IMR-90 (cell line): ENCODE data around the gene SASS6. TPM values are rescaled to one million over a fixed set of nuclear protein-coding genes. Genes with fewer than 3 reads are reported as not detected.

ENCODE experiments used
- ATAC-seq: fragments of 200-7000 bp; cut with Tn5 transposase; 2 replicates; pipeline ENCODE4 v1.9.1; 2020; ENCODE audit warnings: low read depth, mild to moderate bottlenecking, moderate library complexity
- BruUV-seq: library from RNA; stranded (reverse); fragments of 400-500 nt; replicated peaks from 2 replicates; lab custom pipeline; 2021; lab: Mats Ljungman, UMichigan
- CTCF ChIA-PET: fragments of 300-600 bp; formaldehyde crosslinking; extraction: SDS; loops from one replicate; lab custom pipeline; 2021; ENCODE audit warnings: antibody characterized with exemption; lab: Yijun Ruan, JAX
- POLR2A ChIA-PET: fragments of 300-600 bp; sonication (Branson Sonifier 250); formaldehyde crosslinking; loops from one replicate; lab custom pipeline; 2022; ENCODE audit warnings: antibody characterized with exemption; ENCODE audit not compliant: unreplicated experiment; lab: Charles Lee
- DNase-seq: peaks from one replicate; pipeline ENCODE4 v3.0.0; 2013
- H2AFZ ChIP-seq: replicated peaks from 2 replicates; pipeline ENCODE3; 2013; ENCODE audit warnings: low read length, mild to moderate bottlenecking; ENCODE audit not compliant: poor library complexity
- H2AK5ac ChIP-seq: 2 replicates; pipeline ENCODE4 v1.6.1; 2013; ENCODE audit warnings: low read depth, low read length, inconsistent platforms
- H2AK9ac ChIP-seq: replicated peaks from 2 replicates; pipeline ENCODE3; 2013; ENCODE audit warnings: mild to moderate bottlenecking, low read depth, low read length, moderate library complexity; ENCODE audit not compliant: poor library complexity
- H2BK120ac ChIP-seq: 2 replicates; pipeline ENCODE4 v1.6.1; 2013; ENCODE audit warnings: low read depth, low read length, inconsistent platforms
- H2BK15ac ChIP-seq: 3 replicates; pipeline ENCODE4 v1.6.1; 2013; ENCODE audit warnings: low read depth, low read length, inconsistent platforms
- H2BK20ac ChIP-seq: 2 replicates; pipeline ENCODE4 v1.6.1; 2013; ENCODE audit warnings: low read depth, mild to moderate bottlenecking, inconsistent platforms, low read length, moderate library complexity
- H2BK5ac ChIP-seq: 2 replicates; pipeline ENCODE4 v1.6.1; 2013; ENCODE audit warnings: mild to moderate bottlenecking, low read depth, low read length, inconsistent platforms; ENCODE audit not compliant: poor library complexity, severe bottlenecking
- H3K14ac ChIP-seq: replicated peaks from 2 replicates; pipeline ENCODE4 v1.6.1; 2013; ENCODE audit warnings: low read depth, low read length, inconsistent platforms
- H3K18ac ChIP-seq: 2 replicates; pipeline ENCODE4 v1.6.1; 2013; ENCODE audit warnings: low read depth, low read length, control low read depth
- H3K23ac ChIP-seq: 2 replicates; pipeline ENCODE4 v1.6.1; 2013; ENCODE audit warnings: low read depth, low read length, inconsistent platforms
- H3K27ac ChIP-seq: 2 replicates; pipeline ENCODE4 v1.5.1; 2013; ENCODE audit warnings: mild to moderate bottlenecking, control low read depth, low read length; ENCODE audit not compliant: insufficient read depth
- H3K27me3 ChIP-seq: 2 replicates; pipeline ENCODE4 v1.6.1; 2013; ENCODE audit warnings: low read length; ENCODE audit not compliant: control insufficient read depth, insufficient read depth
- H3K36me3 ChIP-seq: 2 replicates; pipeline ENCODE4 v1.6.1; 2013; ENCODE audit warnings: low read length, mixed read lengths; ENCODE audit not compliant: control insufficient read depth, insufficient read depth
- H3K4ac ChIP-seq: 2 replicates; pipeline ENCODE4 v1.6.1; 2013; ENCODE audit warnings: low read depth, low read length, inconsistent platforms
- H3K4me1 ChIP-seq: 2 replicates; pipeline ENCODE4 v1.6.1; 2013; ENCODE audit warnings: low read length, mixed read lengths; ENCODE audit not compliant: control insufficient read depth, insufficient read depth
- H3K4me2 ChIP-seq: 2 replicates; pipeline ENCODE4 v1.6.1; 2013; ENCODE audit warnings: low read depth, mild to moderate bottlenecking, control low read depth, low read length, moderate library complexity
- H3K4me3 ChIP-seq: 2 replicates; pipeline ENCODE4 v1.5.1; 2013; ENCODE audit warnings: low read depth, mild to moderate bottlenecking, control low read depth, low read length, moderate library complexity; ENCODE audit not compliant: insufficient read depth
- H3K56ac ChIP-seq: 2 replicates; pipeline ENCODE4 v1.6.1; 2013; ENCODE audit warnings: low read length, inconsistent platforms; ENCODE audit not compliant: insufficient read depth; ENCODE audit errors: extremely low read depth
- H3K79me1 ChIP-seq, 2 experiments: 2 replicates each; pipeline ENCODE4 v1.6.1; 2013; ENCODE audit warnings: low read length in 2 of 2, inconsistent platforms in 1 of 2, low read depth in 1 of 2
- H3K9ac ChIP-seq: 2 replicates; pipeline ENCODE4 v1.6.1; 2013; ENCODE audit warnings: low read depth, low read length, control low read depth
- H3K9me1 ChIP-seq: 2 replicates; pipeline ENCODE4 v1.6.1; 2013; ENCODE audit warnings: low read length, inconsistent platforms; ENCODE audit not compliant: insufficient read depth
- H3K9me3 ChIP-seq: 2 replicates; pipeline ENCODE4 v1.6.1; 2013; ENCODE audit warnings: low read length; ENCODE audit not compliant: control insufficient read depth, insufficient read depth
- H4K20me1 ChIP-seq: 2 replicates; pipeline ENCODE4 v1.6.1; 2013; ENCODE audit warnings: low read length, inconsistent platforms; ENCODE audit not compliant: insufficient read depth
- H4K5ac ChIP-seq: 2 replicates; pipeline ENCODE4 v1.6.1; 2013; ENCODE audit warnings: mild to moderate bottlenecking, low read depth, low read length, control low read depth
- H4K8ac ChIP-seq, 2 experiments: 2 replicates each; pipeline ENCODE4 v1.6.1; 2013; ENCODE audit warnings: low read depth in 2 of 2, low read length in 2 of 2, control low read depth in 1 of 2, inconsistent platforms in 1 of 2
- H4K91ac ChIP-seq: 2 replicates; pipeline ENCODE4 v1.6.1; 2013; ENCODE audit warnings: low read depth, low read length, inconsistent platforms; ENCODE audit not compliant: insufficient read depth
- BHLHE40 ChIP-seq: fragments of 150-350 bp; IDR thresholded peaks from 2 replicates; pipeline ENCODE4 v1.6.1; 2016; ENCODE audit warnings: mild to moderate bottlenecking, low read depth, low read length
- CEBPB ChIP-seq: IDR thresholded peaks from 2 replicates; pipeline ENCODE4 v1.6.1; 2012; ENCODE audit warnings: low read depth, low read length, improper control_type of control experiment
- CTCF ChIP-seq: conservative IDR thresholded peaks from 2 replicates; pipeline ENCODE4 v1.5.1; 2012; ENCODE audit warnings: mild to moderate bottlenecking, low read depth, low read length, improper control_type of control experiment
- ELK1 ChIP-seq: fragments of 150-350 bp; IDR thresholded peaks from 2 replicates; pipeline ENCODE4 v1.6.1; 2016; ENCODE audit warnings: low read depth, mild to moderate bottlenecking, low read length, moderate library complexity, borderline replicate concordance
- FOS ChIP-seq: fragments of 150-350 bp; IDR thresholded peaks from 2 replicates; pipeline ENCODE4 v1.6.1; 2016; ENCODE audit warnings: low read depth, low read length
- MAFK ChIP-seq: IDR thresholded peaks from 2 replicates; pipeline ENCODE4 v1.6.1; 2012; ENCODE audit warnings: low read depth, low read length, improper control_type of control experiment
- MAZ ChIP-seq: IDR thresholded peaks from 2 replicates; pipeline ENCODE4 v1.6.1; 2012; ENCODE audit warnings: low read depth, mild to moderate bottlenecking, low read length, improper control_type of control experiment, moderate library complexity, borderline replicate concordance
- POLR2A ChIP-seq: IDR thresholded peaks from 2 replicates; pipeline ENCODE4 v1.6.1; 2012; ENCODE audit warnings: mild to moderate bottlenecking, low read depth, low read length
- RAD21 ChIP-seq: IDR thresholded peaks from 2 replicates; pipeline ENCODE4 v1.6.1; 2012; ENCODE audit warnings: low read length, improper control_type of control experiment
- RFX5 ChIP-seq: IDR thresholded peaks from 2 replicates; pipeline ENCODE4 v1.8.0; 2012; ENCODE audit warnings: low read depth, mild to moderate bottlenecking, low read length, moderate library complexity
- USF2 ChIP-seq: fragments of 150-350 bp; IDR thresholded peaks from 2 replicates; pipeline ENCODE4 v1.6.1; 2017; ENCODE audit warnings: mild to moderate bottlenecking, antibody characterized with exemption, low read length, low read depth
- WGBS, 2 experiments: methylation state at CpG; one replicate each; pipeline versions ENCODE4 v1.1.5 to v1.1.7; 2013; ENCODE audit warnings: missing lambda C conversion rate in 2 of 2; ENCODE audit not compliant: insufficient read length in 1 of 2; ENCODE audit errors: extremely low coverage in 2 of 2; 5-methylcytosine and 5-hydroxymethylcytosine counted together
- dilution Hi-C: fragments of 300-500 bp; cut with HindIII; formaldehyde crosslinking; loops from one replicate; pipeline ENCODE4 v1.14.3; 2018; ENCODE audit warnings: low sequenced_read_pairs; ENCODE audit not compliant: unreplicated experiment
- in situ Hi-C: fragments of 300-500 bp; cut with MboI; formaldehyde crosslinking; loops from 3 replicates; pipeline ENCODE4 v1.14.3; 2019; ENCODE audit warnings: low sequenced_read_pairs, inconsistent platforms, mixed read lengths
- intact Hi-C: fragments of 100-400 bp; cut with micrococcal nuclease; formaldehyde crosslinking; loops from 2 replicates; pipeline ENCODE4 v1.10.0; 2022
- polyA plus RNA-seq, 3 experiments: library from polyadenylated mRNA; depleted of rRNA; stranded (reverse); fragments of >200 nt; gene quantifications; 2 replicates each; pipeline ENCODE4 v1.2.3, GENCODE V29; 2012; ENCODE audit warnings: low replicate concordance in 1 of 3
- total RNA-seq: library from RNA; depleted of rRNA; stranded (reverse); fragments of >200 nt; gene quantifications from 2 replicates; pipeline ENCODE4 v1.2.3, GENCODE V29; 2012

Gene SASS6
- total and polyA plus RNA-seq, 2 of the 4 experiments (the other 2 are of a cell fraction) = 1.1 to 2.7 TPM

- ChIA-PET CTCF (interaction anchor here (0.7 kb wide), 1 partner anchor 46 kb away, joined by 3 read pairs; no protein-coding TSS in a partner anchor), POLR2A (no interaction called here)
- Histone ChIP-seq H3K79me1 (peaks cover 16 to 22% of the 10 kb centered on the region in 2 experiments), H2AK5ac (no peak overlapping the region), H3K27me3 (no peaks in the 10 kb centered on the region), H3K56ac (no peak overlapping the region), H3K4me2 (no peak overlapping the region), H2BK5ac (no peak overlapping the region), H4K8ac (no peak overlapping the region), H3K14ac (no peak overlapping the region), H3K27ac (no peak overlapping the region), H3K4me3 (no peak overlapping the region), H3K18ac (no peak overlapping the region), H2BK120ac (no peak overlapping the region), H2AFZ (no peak overlapping the region), H3K4ac (no peak overlapping the region), H3K4me1 (no peaks in the 10 kb centered on the region), H2BK15ac (no peak overlapping the region), H4K5ac (no peak overlapping the region), H3K23ac (no peak overlapping the region), H3K36me3 (peaks cover 32% of the 10 kb centered on the region), H4K20me1 (peaks cover 2% of the 10 kb centered on the region; the same call in 1 of the 2 replicates), H3K9me1 (no peaks in the 10 kb centered on the region), H3K9ac (no peak overlapping the region), H4K91ac (no peak overlapping the region), H2BK20ac (no peak overlapping the region), H3K9me3 (no peaks in the 10 kb centered on the region), H2AK9ac (no peak overlapping the region)
- TF ChIP-seq MAFK (no peak), CTCF (no peak), CEBPB (no peak), MAZ (no peak), POLR2A (no peak), RAD21 (no peak), FOS (no peak), BHLHE40 (no peak), ELK1 (no peak), RFX5 (no peak), USF2 (no peak)
- in situ Hi-C loops = no loop called here
- ATAC-seq (no peak), DNase-seq (no peak)
- dilution Hi-C loops = no loop called here
- WGBS, 2 experiments = no CpG with 5 or more reads among the region's 2 CpGs
- no TSS peak for BruUV-seq
- intact Hi-C loops = no loop called here
Observed at GRCh38 chr1:100076319-100076718, 56.4 kb downstream of the SASS6 start.
